ENCODE data around the gene CAVIN2. TPM values are rescaled to one million over a fixed set of nuclear protein-coding genes. Genes with fewer than 3 reads are reported as not detected.

The CAVIN2 gene
- total RNA-seq, 1 donor from 2014 or later, result 3.7 TPM

DNA sequence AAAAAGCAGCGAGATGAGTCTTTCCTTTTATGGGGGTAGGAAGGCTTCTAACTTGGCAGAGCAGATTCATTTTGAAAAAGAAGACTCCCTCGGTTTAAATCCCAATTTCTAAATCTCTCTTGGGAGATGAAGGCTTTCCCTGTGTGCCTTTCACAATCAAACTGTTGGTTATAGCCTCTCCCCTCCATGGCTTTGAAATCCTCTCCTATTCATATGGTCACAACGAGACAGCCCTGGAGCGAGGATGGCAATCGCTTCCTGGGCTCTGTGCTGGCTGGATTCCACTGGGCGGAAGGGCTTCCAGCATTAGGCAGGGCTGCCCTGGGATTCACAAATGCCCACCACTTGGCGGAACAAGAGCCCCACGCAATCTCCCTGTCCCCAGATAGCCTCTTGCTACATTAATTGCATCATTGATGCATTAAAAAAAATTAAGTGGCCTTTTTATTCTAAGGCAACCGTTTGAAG lies 1.6 kb downstream of the CAVIN2 start:
- DNase-seq (ENCODE audit: low read depth) (no peak), FAIRE-seq (no peak)
- no peaks in the 10 kb centered on the region for H3K36me3 ChIP-seq (ENCODE audit: control insufficient read depth, insufficient read depth, low read length)
- no peaks in the 10 kb centered on the region for H3K27me3 ChIP-seq (ENCODE audit: control insufficient read depth, insufficient read depth, low read length)
- TF ChIP-seq, protein P1, sequence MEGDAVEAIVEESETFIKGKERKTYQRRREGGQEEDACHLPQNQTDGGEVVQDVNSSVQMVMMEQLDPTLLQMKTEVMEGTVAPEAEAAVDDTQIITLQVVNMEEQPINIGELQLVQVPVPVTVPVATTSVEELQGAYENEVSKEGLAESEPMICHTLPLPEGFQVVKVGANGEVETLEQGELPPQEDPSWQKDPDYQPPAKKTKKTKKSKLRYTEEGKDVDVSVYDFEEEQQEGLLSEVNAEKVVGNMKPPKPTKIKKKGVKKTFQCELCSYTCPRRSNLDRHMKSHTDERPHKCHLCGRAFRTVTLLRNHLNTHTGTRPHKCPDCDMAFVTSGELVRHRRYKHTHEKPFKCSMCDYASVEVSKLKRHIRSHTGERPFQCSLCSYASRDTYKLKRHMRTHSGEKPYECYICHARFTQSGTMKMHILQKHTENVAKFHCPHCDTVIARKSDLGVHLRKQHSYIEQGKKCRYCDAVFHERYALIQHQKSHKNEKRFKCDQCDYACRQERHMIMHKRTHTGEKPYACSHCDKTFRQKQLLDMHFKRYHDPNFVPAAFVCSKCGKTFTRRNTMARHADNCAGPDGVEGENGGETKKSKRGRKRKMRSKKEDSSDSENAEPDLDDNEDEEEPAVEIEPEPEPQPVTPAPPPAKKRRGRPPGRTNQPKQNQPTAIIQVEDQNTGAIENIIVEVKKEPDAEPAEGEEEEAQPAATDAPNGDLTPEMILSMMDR (IDR thresholded peaks at IDR 0.05; ENCODE audit: insufficient read depth, low read length, severe bottlenecking), result no peak
- peak overlapping the region; percentile 54 for H3K4me3 ChIP-seq (ENCODE audit: low read depth, low read length)

GRCh38 chr2:191844706-191845105 lies 2.2 kb downstream of the CAVIN2 start:
- H3K36me3 ChIP-seq (ENCODE audit: control insufficient read depth, insufficient read depth, low read length), result no peaks in the 10 kb centered on the region
- FAIRE-seq (no peak), DNase-seq (ENCODE audit: low read depth) (peak; percentile 86)
- peak overlapping the region; percentile 54 for H3K4me3 ChIP-seq (ENCODE audit: low read depth, low read length)
- TF ChIP-seq, protein P1 (IDR thresholded peaks at IDR 0.05; ENCODE audit: insufficient read depth, low read length, severe bottlenecking), result no peak
- H3K27me3 ChIP-seq (ENCODE audit: control insufficient read depth, insufficient read depth, low read length), result no peaks in the 10 kb centered on the region

GRCh38 chr2:191840921-191841320 lies 6.0 kb downstream of the CAVIN2 start:
- DNase-seq (ENCODE audit: low read depth) (no peak), FAIRE-seq (no peak)
- TF ChIP-seq, protein P1 (IDR thresholded peaks at IDR 0.05; ENCODE audit: insufficient read depth, low read length, severe bottlenecking), result no peak
- Histone ChIP-seq H3K36me3 (ENCODE audit: control insufficient read depth, insufficient read depth, low read length) (no peaks in the 10 kb centered on the region), H3K4me3 (ENCODE audit: low read depth, low read length) (no peak overlapping the region), H3K27me3 (ENCODE audit: control insufficient read depth, insufficient read depth, low read length) (no peaks in the 10 kb centered on the region)

DNA sequence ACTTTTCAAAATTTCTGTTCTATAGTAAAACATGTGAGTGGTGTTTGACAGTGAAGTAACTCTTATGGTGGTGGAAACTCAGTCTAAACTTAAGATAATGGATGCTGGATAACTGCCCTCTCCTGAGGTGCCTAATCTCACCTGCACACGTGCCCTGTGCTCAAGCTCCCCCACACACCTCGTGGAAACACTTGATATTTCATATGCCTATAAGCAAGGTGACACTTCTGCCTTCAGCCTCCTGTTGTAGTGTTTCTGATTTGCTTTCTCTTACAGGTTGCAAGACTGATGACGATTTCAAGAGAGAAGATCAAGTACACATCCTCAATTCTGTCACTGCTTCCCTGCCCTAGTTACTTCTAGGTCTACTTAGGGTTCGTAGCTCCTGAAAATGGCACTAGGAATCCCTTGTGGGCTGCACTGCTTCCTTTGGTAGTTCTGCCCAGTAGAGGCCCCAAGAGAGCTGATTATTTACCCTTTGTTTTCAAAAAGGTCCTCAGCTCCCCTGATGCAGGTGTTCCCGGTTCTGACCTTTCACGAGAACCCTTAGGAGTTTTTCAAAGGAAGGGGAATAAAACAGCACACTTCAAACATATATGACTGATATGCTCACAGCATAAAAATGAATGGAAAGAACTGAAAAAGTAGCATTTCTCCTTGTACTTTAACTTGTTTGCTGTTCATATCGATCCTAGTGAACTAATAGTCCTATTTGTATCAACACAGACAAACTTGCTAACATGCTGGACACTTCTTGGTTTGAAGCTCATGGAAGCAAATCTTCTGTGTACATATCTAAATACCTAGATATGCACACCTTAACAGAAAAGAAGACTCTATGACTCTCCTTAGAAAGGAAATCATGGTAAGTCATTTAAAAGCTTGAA lies 6.7 kb downstream of the CAVIN2 start:
- FAIRE-seq (no peak), DNase-seq (ENCODE audit: low read depth) (no peak)
- H3K36me3 ChIP-seq (ENCODE audit: control insufficient read depth, insufficient read depth, low read length), result peaks cover 2% of the 10 kb centered on the region
- no peaks in the 10 kb centered on the region for H3K27me3 ChIP-seq (ENCODE audit: control insufficient read depth, insufficient read depth, low read length)
- TF ChIP-seq, protein P1 (IDR thresholded peaks at IDR 0.05; ENCODE audit: insufficient read depth, low read length, severe bottlenecking), result peak; percentile 6
- no peak overlapping the region for H3K4me3 ChIP-seq (ENCODE audit: low read depth, low read length)

- DNase-seq (ENCODE audit: low read depth), result no peak
- H3K4me3 ChIP-seq (ENCODE audit: low read depth, low read length), result no peak overlapping the region
- H3K36me3 ChIP-seq (ENCODE audit: control insufficient read depth, insufficient read depth, low read length), result peaks cover 2% of the 10 kb centered on the region
- no peaks in the 10 kb centered on the region for H3K27me3 ChIP-seq (ENCODE audit: control insufficient read depth, insufficient read depth, low read length)
- FAIRE-seq, result no peak
- TF ChIP-seq, protein P1 (IDR thresholded peaks at IDR 0.05; ENCODE audit: insufficient read depth, low read length, severe bottlenecking), result no peak
These were observed 8.4 kb downstream of the CAVIN2 start for GRCh38 chr2:191838526-191838925.

Data from bronchial epithelial cell (primary cell).